HepG2 (cell line): Measurements from ENCODE around the gene OSBPL3.

Source experiments
- CTCF ChIP-seq: sonication (generic); formaldehyde crosslinking; IDR thresholded peaks from 2 replicates; pipeline ENCODE4 v1.5.0; 2020; ENCODE audit warnings: mild to moderate bottlenecking, missing genetic modification reagents, moderate library complexity
- KLF15 ChIP-seq: sonication (generic); formaldehyde crosslinking; IDR thresholded peaks from 2 replicates; pipeline ENCODE4 v1.8.1; 2023; ENCODE audit warnings: borderline replicate concordance, mild to moderate bottlenecking, inconsistent platforms, missing genetic modification reagents, mixed read lengths
- NR2F2 ChIP-seq: IDR thresholded peaks from 2 replicates; pipeline ENCODE4 v1.6.1; 2012; ENCODE audit warnings: low read depth, inconsistent platforms, borderline replicate concordance
- ZNF24 ChIP-seq: fragments of 450-650 bp; IDR thresholded peaks from 2 replicates; pipeline ENCODE4 v1.6.1; 2017; ENCODE audit warnings: antibody characterized with exemption, mild to moderate bottlenecking
- ZNF432 ChIP-seq: sonication (generic); formaldehyde crosslinking; IDR thresholded peaks from 2 replicates; pipeline ENCODE4 v1.5.0; 2020; ENCODE audit warnings: missing genetic modification reagents, mild to moderate bottlenecking, borderline replicate concordance
- ZZZ3 ChIP-seq: sonication (generic); formaldehyde crosslinking; IDR thresholded peaks from 2 replicates; pipeline ENCODE4 v1.4.0; 2020; ENCODE audit warnings: missing genetic modification reagents, mild to moderate bottlenecking, borderline replicate concordance

- TF ChIP-seq KLF15 (CRISPR knock-in tag) (no peak), CTCF (CRISPR knock-in tag) (no peak), ZNF24 (no peak), ZNF432 (CRISPR knock-in tag) (no peak), ZZZ3 (CRISPR knock-in tag) (no peak), NR2F2 (no peak)
Observed at GRCh38 chr7:24967696-24968095, 12.3 kb downstream of the OSBPL3 start.
